PC-9 (cell line): Measurements from ENCODE around the gene NFKB2. TPM values are rescaled to one million over a fixed set of nuclear protein-coding genes. Genes with fewer than 3 reads are reported as not detected.

Experiments used
- BruUV-seq: library from RNA; stranded (reverse); fragments of 400-500 nt; replicated peaks from 2 replicates; lab custom pipeline; 2021; lab: Mats Ljungman, UMichigan
- CTCF ChIA-PET: fragments of 300-600 bp; sonication (Branson Sonifier 250); formaldehyde crosslinking; loops from one replicate; lab custom pipeline; 2022; ENCODE audit warnings: antibody characterized with exemption; lab: Charles Lee
- POLR2A ChIA-PET: fragments of 300-600 bp; sonication (Branson Sonifier 250); formaldehyde crosslinking; loops from one replicate; lab custom pipeline; 2022; ENCODE audit warnings: antibody characterized with exemption; ENCODE audit not compliant: unreplicated experiment; lab: Charles Lee
- DNase-seq, 2 experiments: peaks; one replicate each; pipeline versions ENCODE4 v3.0.0 to v3.0.0-alpha.2; 2015 to 2022; ENCODE audit warnings: mixed read lengths in 1 of 2
- H2AFZ ChIP-seq: fragments of 200-600 bp; sonication (generic); 2 replicates; pipeline ENCODE4 v1.8.1; 2017; ENCODE audit warnings: antibody characterized with exemption
- H3F3A ChIP-seq: fragments of 200-600 bp; sonication (generic); 2 replicates; pipeline ENCODE4 v1.8.1; 2017; ENCODE audit warnings: antibody characterized with exemption, mild to moderate bottlenecking, low read depth; ENCODE audit not compliant: insufficient read depth
- H3K27ac ChIP-seq: fragments of 200-600 bp; sonication (generic); 2 replicates; pipeline ENCODE4 v1.6.1; 2016; ENCODE audit warnings: mixed run types
- H3K27me3 ChIP-seq: fragments of 200-600 bp; sonication (generic); 2 replicates; pipeline ENCODE4 v1.6.1; 2016; ENCODE audit warnings: low read depth, mixed run types; ENCODE audit not compliant: insufficient read depth
- H3K36me3 ChIP-seq: fragments of 200-600 bp; sonication (generic); 2 replicates; pipeline ENCODE4 v1.6.1; 2016; ENCODE audit warnings: low read depth, mixed run types
- H3K4me1 ChIP-seq: fragments of 200-600 bp; sonication (generic); replicated peaks from 2 replicates; pipeline ENCODE4 v1.6.1; 2016; ENCODE audit warnings: mixed run types; ENCODE audit not compliant: insufficient read depth
- H3K4me2 ChIP-seq: fragments of 200-600 bp; sonication (generic); 2 replicates; pipeline ENCODE4 v1.6.1; 2017; ENCODE audit warnings: mixed run types
- H3K4me3 ChIP-seq: fragments of 200-600 bp; sonication (generic); 2 replicates; pipeline ENCODE4 v1.6.1; 2016; ENCODE audit warnings: mixed run types
- H3K79me2 ChIP-seq: fragments of 200-600 bp; sonication (generic); 2 replicates; pipeline ENCODE4 v1.6.1; 2017; ENCODE audit warnings: low read depth, mixed run types
- H3K9me2 ChIP-seq: fragments of 200-600 bp; sonication (generic); 2 replicates; pipeline ENCODE4 v1.8.1; 2017; ENCODE audit warnings: mild to moderate bottlenecking; ENCODE audit not compliant: insufficient read depth
- H3K9me3 ChIP-seq: fragments of 200-600 bp; sonication (generic); 2 replicates; pipeline ENCODE4 v1.8.1; 2016; ENCODE audit warnings: low read depth; ENCODE audit not compliant: insufficient read depth
- H4K20me1 ChIP-seq: fragments of 200-600 bp; sonication (generic); 2 replicates; pipeline ENCODE4 v1.8.1; 2017; ENCODE audit not compliant: insufficient read depth
- CTCF ChIP-seq: fragments of 200-600 bp; sonication (generic); conservative IDR thresholded peaks from 2 replicates; pipeline ENCODE4 v1.6.1; 2017; ENCODE audit warnings: mixed run types, antibody characterized with exemption, mild to moderate bottlenecking, moderate library complexity
- EZH2 ChIP-seq: fragments of 200-600 bp; sonication (generic); IDR thresholded peaks from 2 replicates; pipeline ENCODE4 v1.8.0; 2017; ENCODE audit warnings: antibody characterized with exemption, low read depth
- intact Hi-C: fragments of 100-400 bp; cut with micrococcal nuclease; formaldehyde crosslinking; loops from one replicate; pipeline ENCODE4 v1.10.0; 2022; ENCODE audit not compliant: unreplicated experiment
- total RNA-seq: library from RNA; stranded (reverse); gene quantifications from 2 replicates; pipeline ENCODE4 v1.2.3, GENCODE V29; 2021

The NFKB2 gene
- total RNA-seq, 1 experiment from 2014 or later: 26.3 TPM

- Histone ChIP-seq H3K9me2 (no peaks in the 10 kb centered on the region), H3K9me3 (no peaks in the 10 kb centered on the region), H3K79me2 (peaks cover 6% of the 10 kb centered on the region; the same call in 1 of the 2 replicates), H4K20me1 (no peaks in the 10 kb centered on the region), H3K4me2 (no peak overlapping the region), H2AFZ (no peak overlapping the region), H3F3A (no peaks in the 10 kb centered on the region), H3K4me1 (no peaks in the 10 kb centered on the region), H3K4me3 (no peak overlapping the region), H3K27me3 (no peaks in the 10 kb centered on the region), H3K36me3 (no peaks in the 10 kb centered on the region), H3K27ac (no peak overlapping the region)
- intact Hi-C loops: no loop called here
- DNase-seq: no peak
- TF ChIP-seq EZH2 (no peak), CTCF (no peak)
- CTCF ChIA-PET: no interaction called here
- POLR2A ChIA-PET: no interaction called here
- BruUV-seq: no TSS peak
Observed at GRCh38 chr10:102435529-102436233, 40.2 kb downstream of the NFKB2 start.

- Histone ChIP-seq H3K27me3 (no peaks in the 10 kb centered on the region), H3K36me3 (no peaks in the 10 kb centered on the region), H3K4me3 (no peak overlapping the region), H3K9me3 (no peaks in the 10 kb centered on the region), H2AFZ (no peak overlapping the region), H3K9me2 (no peaks in the 10 kb centered on the region), H3K4me1 (no peaks in the 10 kb centered on the region), H4K20me1 (no peaks in the 10 kb centered on the region), H3K4me2 (no peak overlapping the region), H3K27ac (no peak overlapping the region), H3F3A (no peaks in the 10 kb centered on the region), H3K79me2 (peaks cover 6% of the 10 kb centered on the region; the same call in 1 of the 2 replicates)
- ChIA-PET POLR2A (no interaction called here), CTCF (no interaction called here)
- no TSS peak for BruUV-seq
- intact Hi-C loops: no loop called here
- DNase-seq: no peak
- TF ChIP-seq CTCF (no peak), EZH2 (no peak)
Observed at GRCh38 chr10:102436312-102436711, 40.8 kb downstream of the NFKB2 start.

- intact Hi-C loops: no loop called here
- Histone ChIP-seq H2AFZ (no peak overlapping the region), H3K36me3 (no peaks in the 10 kb centered on the region), H3K9me3 (no peaks in the 10 kb centered on the region), H3K9me2 (no peaks in the 10 kb centered on the region), H3K4me3 (no peak overlapping the region), H3K4me1 (no peaks in the 10 kb centered on the region), H3F3A (no peaks in the 10 kb centered on the region), H3K4me2 (no peak overlapping the region), H4K20me1 (no peaks in the 10 kb centered on the region), H3K79me2 (no peaks in the 10 kb centered on the region), H3K27me3 (no peaks in the 10 kb centered on the region), H3K27ac (no peak overlapping the region)
- TF ChIP-seq EZH2: no peak
- TF ChIP-seq CTCF: no peak
- no TSS peak for BruUV-seq
- ChIA-PET CTCF (no interaction called here), POLR2A (no interaction called here)
- no peak for DNase-seq
Observed at GRCh38 chr10:102437515-102437914, 42.0 kb downstream of the NFKB2 start.
